CD14-positive monocyte (primary cell): ENCODE data around the gene TPMT. TPM values are rescaled to one million over a fixed set of nuclear protein-coding genes. Genes with fewer than 3 reads are reported as not detected.
"Not testable (repeated sequence)": the region's sequence is repeated elsewhere in the genome, so short reads cannot be mapped to it uniquely, and the experiment has no call there.

Experiments
- DNase-seq, 3 donors: peaks; one replicate each; pipeline ENCODE4 v3.0.0-alpha.2; 2011 to 2022
- H2AFZ ChIP-seq: 2 replicates; pipeline ENCODE4 v1.6.0; 2012; ENCODE audit warnings: mild to moderate bottlenecking, low read depth, low read length, inconsistent platforms; ENCODE audit not compliant: insufficient read depth, poor library complexity, severe bottlenecking
- H3K27ac ChIP-seq, 2 donors: 1 replicate in 1 of 2; 2 replicates in 1 of 2; pipeline ENCODE4 v1.5.1; 2012 to 2013; ENCODE audit warnings: low read length in 2 of 2, control low read depth in 1 of 2, inconsistent platforms in 1 of 2, low read depth in 1 of 2, mild to moderate bottlenecking in 1 of 2
- H3K27me3 ChIP-seq, 2 donors: one replicate each; pipeline versions ENCODE4 v1.6.0 to v1.6.1; 2011 to 2013; ENCODE audit warnings: low read length in 2 of 2; ENCODE audit not compliant: control insufficient read depth in 2 of 2, insufficient read depth in 2 of 2
- H3K36me3 ChIP-seq, 2 donors: replicated peaks in 1 of 2; 1 replicate in 1 of 2; 2 replicates in 1 of 2; pipeline versions ENCODE4 v1.5.1 to v1.6.1; 2012 to 2013; ENCODE audit warnings: low read length in 2 of 2, control low read depth in 1 of 2, inconsistent platforms in 1 of 2, mild to moderate bottlenecking in 1 of 2; ENCODE audit not compliant: insufficient read depth in 2 of 2, control insufficient read depth in 1 of 2
- H3K4me1 ChIP-seq, 2 donors: 1 replicate in 1 of 2; 2 replicates in 1 of 2; pipeline versions ENCODE4 v1.5.1 to v1.6.1; 2012 to 2013; ENCODE audit warnings: low read length in 2 of 2, control low read depth in 1 of 2, inconsistent platforms in 1 of 2, mild to moderate bottlenecking in 1 of 2, moderate library complexity in 1 of 2; ENCODE audit not compliant: insufficient read depth in 2 of 2, control insufficient read depth in 1 of 2
- H3K4me2 ChIP-seq: replicated peaks from 2 replicates; pipeline ENCODE3; 2012; ENCODE audit warnings: low read length, moderate library complexity, mild to moderate bottlenecking; ENCODE audit not compliant: poor library complexity, severe bottlenecking; ENCODE audit errors: extremely low read depth
- H3K4me3 ChIP-seq, 3 experiments: fragments of 200-600 bp in 1 of 3; sonication (generic) in 1 of 3; replicated peaks in 1 of 3; 1 replicate in 2 of 3; 2 replicates in 1 of 3; pipeline ENCODE4 v1.5.1; 2011 to 2013; ENCODE audit warnings: low read length in 3 of 3, mild to moderate bottlenecking in 3 of 3, control low read depth in 2 of 3, low read depth in 2 of 3, inconsistent platforms in 1 of 3, moderate library complexity in 1 of 3
- H3K79me2 ChIP-seq: 2 replicates; pipeline ENCODE4 v1.6.0; 2012; ENCODE audit warnings: mild to moderate bottlenecking, control low read depth, inconsistent platforms, low read length, moderate library complexity; ENCODE audit not compliant: insufficient read depth
- H3K9ac ChIP-seq: 2 replicates; pipeline ENCODE4 v1.6.0; 2017; ENCODE audit warnings: low read length, mild to moderate bottlenecking; ENCODE audit not compliant: insufficient read depth, poor library complexity, severe bottlenecking
- H3K9me3 ChIP-seq, 2 donors: replicated peaks in 1 of 2; 1 replicate in 1 of 2; 2 replicates in 1 of 2; pipeline versions ENCODE4 v1.5.1 to v1.6.1; 2012 to 2013; ENCODE audit warnings: low read length in 2 of 2, control low read depth in 1 of 2; ENCODE audit not compliant: control insufficient read depth in 1 of 2, insufficient read depth in 1 of 2
- H4K20me1 ChIP-seq: 2 replicates; pipeline ENCODE4 v1.6.0; 2012; ENCODE audit warnings: mild to moderate bottlenecking, low read length, control low read depth, moderate library complexity; ENCODE audit not compliant: insufficient read depth
- H3K27ac Mint-ChIP-seq, 7 donors: one replicate each; pipeline ENCODE4 v1.8.0; 2020; ENCODE audit warnings: mild to moderate bottlenecking in 7 of 7, mixed read lengths in 7 of 7, moderate library complexity in 6 of 7, inconsistent platforms in 2 of 7
- H3K27me3 Mint-ChIP-seq, 3 donors: one replicate each; pipeline ENCODE4 v1.8.0; 2021 to 2022; ENCODE audit warnings: low read depth in 3 of 3, mild to moderate bottlenecking in 3 of 3, mixed read lengths in 3 of 3, moderate library complexity in 3 of 3, inconsistent platforms in 1 of 3
- H3K36me3 Mint-ChIP-seq, 2 donors: one replicate each; pipeline ENCODE4 v1.8.0; 2020; ENCODE audit warnings: mixed read lengths in 2 of 2, inconsistent platforms in 1 of 2, mild to moderate bottlenecking in 1 of 2
- H3K4me1 Mint-ChIP-seq: one replicate; pipeline ENCODE4 v1.8.0; 2020; ENCODE audit warnings: mild to moderate bottlenecking, mixed read lengths
- H3K4me3 Mint-ChIP-seq, 2 donors: one replicate each; pipeline ENCODE4 v1.8.0; 2020; ENCODE audit warnings: mild to moderate bottlenecking in 2 of 2, mixed read lengths in 2 of 2, moderate library complexity in 1 of 2
- H3K9me3 Mint-ChIP-seq, 7 donors: one replicate each; pipeline ENCODE4 v1.8.0; 2020 to 2022; ENCODE audit warnings: mixed read lengths in 7 of 7, mild to moderate bottlenecking in 6 of 7, moderate library complexity in 6 of 7, inconsistent platforms in 2 of 7
- WGBS: methylation state at CpG from one replicate; pipeline ENCODE4 v1.1.5; 2013; ENCODE audit warnings: missing lambda C conversion rate; ENCODE audit not compliant: insufficient coverage; 5-methylcytosine and 5-hydroxymethylcytosine counted together
- intact Hi-C, 2 donors: fragments of 100-400 bp; cut with micrococcal nuclease; formaldehyde crosslinking; loops; one replicate each; pipeline versions ENCODE4 v1.15.0 to v1.15.1; 2023
- polyA plus RNA-seq, 3 donors: library from polyadenylated mRNA; depleted of rRNA in 1 of 3; unstranded in 2 of 3; stranded (reverse) in 1 of 3; fragments of 300-500 nt in 2 of 3; fragments of >200 nt in 1 of 3; fragmentation: Illumina TruSeq in 2 of 3; gene quantifications; 1 replicate in 2 of 3; 2 replicates in 1 of 3; pipeline ENCODE4 v1.2.3, GENCODE V29; 2012 to 2021
- TF ChIP-seq, protein P1 (sequence below): fragments of 200-600 bp; IDR thresholded peaks from one replicate; pipeline ENCODE4 v1.8.0; 2022; ENCODE audit warnings: antibody characterized with exemption, mild to moderate bottlenecking

The TPMT gene
- polyA plus RNA-seq, 3 donors, result 10.5 to 33.1 (median 27.5) TPM

DNA sequence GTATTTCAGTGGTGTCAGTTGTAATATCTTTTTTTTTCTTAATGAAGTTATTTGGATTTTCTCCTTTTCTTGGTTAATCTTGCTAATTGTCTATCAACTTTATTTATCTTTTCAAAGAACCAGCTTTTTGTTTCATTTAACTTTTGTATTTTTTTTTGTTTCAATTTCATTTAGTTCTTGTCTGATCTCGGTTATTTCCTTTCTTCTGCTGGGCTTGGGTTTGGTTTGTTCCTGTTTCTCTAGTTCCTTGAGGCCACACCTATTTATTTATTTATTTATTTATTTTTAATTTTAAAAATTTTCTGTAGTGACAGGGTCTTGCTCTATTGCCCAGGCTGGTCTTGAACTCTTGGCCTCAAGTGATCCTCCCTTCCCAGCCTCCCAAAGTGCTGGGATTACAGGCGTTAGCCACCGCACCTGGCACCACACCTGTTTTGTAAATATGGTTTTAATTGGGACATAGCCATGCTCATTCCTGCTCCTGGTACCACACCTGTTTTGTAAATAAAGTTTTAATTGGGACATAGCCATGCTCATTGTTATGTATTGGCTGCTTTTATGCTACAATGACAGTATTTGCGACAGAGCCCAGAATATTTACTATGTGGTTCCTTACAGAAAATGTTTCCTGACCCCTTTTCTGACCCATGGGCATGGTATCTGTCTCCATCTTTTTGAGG is 22.5 kb upstream of the TPMT start:
- peaks cover 61 to 64% of the 10 kb centered on the region in 2 donors for H3K36me3 Mint-ChIP-seq
- peak overlapping the region; percentile 46 for H3K4me2 ChIP-seq
- H3K79me2 ChIP-seq, result peaks cover 92% of the 10 kb centered on the region
- intact Hi-C loops, result no loop called here
- WGBS, result no CpG with 5 or more reads among the region's 4 CpGs
- H3K4me3 ChIP-seq, result peak overlapping the region in 2 of 3 experiments; percentile 12 to 47
- TF ChIP-seq, protein P1, sequence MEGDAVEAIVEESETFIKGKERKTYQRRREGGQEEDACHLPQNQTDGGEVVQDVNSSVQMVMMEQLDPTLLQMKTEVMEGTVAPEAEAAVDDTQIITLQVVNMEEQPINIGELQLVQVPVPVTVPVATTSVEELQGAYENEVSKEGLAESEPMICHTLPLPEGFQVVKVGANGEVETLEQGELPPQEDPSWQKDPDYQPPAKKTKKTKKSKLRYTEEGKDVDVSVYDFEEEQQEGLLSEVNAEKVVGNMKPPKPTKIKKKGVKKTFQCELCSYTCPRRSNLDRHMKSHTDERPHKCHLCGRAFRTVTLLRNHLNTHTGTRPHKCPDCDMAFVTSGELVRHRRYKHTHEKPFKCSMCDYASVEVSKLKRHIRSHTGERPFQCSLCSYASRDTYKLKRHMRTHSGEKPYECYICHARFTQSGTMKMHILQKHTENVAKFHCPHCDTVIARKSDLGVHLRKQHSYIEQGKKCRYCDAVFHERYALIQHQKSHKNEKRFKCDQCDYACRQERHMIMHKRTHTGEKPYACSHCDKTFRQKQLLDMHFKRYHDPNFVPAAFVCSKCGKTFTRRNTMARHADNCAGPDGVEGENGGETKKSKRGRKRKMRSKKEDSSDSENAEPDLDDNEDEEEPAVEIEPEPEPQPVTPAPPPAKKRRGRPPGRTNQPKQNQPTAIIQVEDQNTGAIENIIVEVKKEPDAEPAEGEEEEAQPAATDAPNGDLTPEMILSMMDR, result no peak
- H3K27me3 Mint-ChIP-seq, result no peaks in the 10 kb centered on the region
- H3K4me1 Mint-ChIP-seq, result peaks cover 69% of the 10 kb centered on the region
- peak overlapping the region; percentile 90 to 95 (median 92) for H3K27ac Mint-ChIP-seq
- peak overlapping the region; percentile 40 for H3K9ac ChIP-seq
- H4K20me1 ChIP-seq, result no peaks in the 10 kb centered on the region
- H3K27ac ChIP-seq, result peak overlapping the region; percentile 34 to 79
- peaks cover 58 to 72% of the 10 kb centered on the region in 2 donors for H3K4me1 ChIP-seq
- H2AFZ ChIP-seq, result no peak overlapping the region
- peaks cover 0 to 2% (median 0%) of the 10 kb centered on the region in 7 donors for H3K9me3 Mint-ChIP-seq
- peaks cover 12 to 44% of the 10 kb centered on the region in 2 donors for H3K36me3 ChIP-seq
- DNase-seq, result peak in 2 of 3 donors; percentile 35 to 59
- H3K9me3 ChIP-seq, result no peaks in the 10 kb centered on the region
- peak overlapping the region; percentile 56 to 76 for H3K4me3 Mint-ChIP-seq
- no peaks in the 10 kb centered on the region for H3K27me3 ChIP-seq

DNA sequence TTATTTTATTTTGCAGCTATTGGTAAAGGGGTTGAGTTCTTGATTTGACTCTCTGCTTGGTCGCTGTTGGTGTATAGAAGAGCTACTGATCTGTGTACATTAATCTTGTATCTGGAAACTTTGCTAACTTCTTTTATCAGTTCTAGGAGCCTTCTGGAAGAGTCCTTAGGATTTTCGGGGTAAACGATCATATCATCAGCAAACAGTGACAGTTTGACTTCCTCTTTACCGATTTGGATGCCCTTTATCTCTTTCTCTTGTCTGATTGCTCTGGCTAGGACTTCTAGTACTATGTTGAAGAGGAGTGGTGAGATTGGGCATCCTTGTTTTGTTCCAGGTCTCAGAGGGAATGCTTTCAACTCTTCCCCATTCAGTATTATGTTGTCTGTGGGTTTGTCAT is 21.3 kb upstream of the TPMT start:
- Histone ChIP-seq H3K79me2 (peaks cover 85% of the 10 kb centered on the region), H3K36me3 (peaks cover 10 to 35% of the 10 kb centered on the region in 2 donors), H3K4me1 (peaks cover 62 to 76% of the 10 kb centered on the region in 2 donors), H3K27ac (peak overlapping the region in 1 of 2 donors; percentile 50)
- intact Hi-C loops, H3K27me3 ChIP-seq, H3K9ac ChIP-seq, H2AFZ ChIP-seq, DNase-seq, H3K27me3 Mint-ChIP-seq, H3K9me3 ChIP-seq, H3K4me2 ChIP-seq, H3K9me3 Mint-ChIP-seq, H4K20me1 ChIP-seq, H3K4me3 ChIP-seq: not testable (repeated sequence)
- Mint-ChIP-seq H3K4me3 (peak overlapping the region in 1 of 2 donors; percentile 39), H3K4me1 (peaks cover 67% of the 10 kb centered on the region), H3K27ac (peak overlapping the region; percentile 33 to 95 (median 90)), H3K36me3 (peaks cover 51 to 54% of the 10 kb centered on the region in 2 donors)
- 25% methylated on average over 2 of the region's 4 CpGs for WGBS
